ENCODE measurements around the gene RBM38.

RBM38 gene

DNA sequence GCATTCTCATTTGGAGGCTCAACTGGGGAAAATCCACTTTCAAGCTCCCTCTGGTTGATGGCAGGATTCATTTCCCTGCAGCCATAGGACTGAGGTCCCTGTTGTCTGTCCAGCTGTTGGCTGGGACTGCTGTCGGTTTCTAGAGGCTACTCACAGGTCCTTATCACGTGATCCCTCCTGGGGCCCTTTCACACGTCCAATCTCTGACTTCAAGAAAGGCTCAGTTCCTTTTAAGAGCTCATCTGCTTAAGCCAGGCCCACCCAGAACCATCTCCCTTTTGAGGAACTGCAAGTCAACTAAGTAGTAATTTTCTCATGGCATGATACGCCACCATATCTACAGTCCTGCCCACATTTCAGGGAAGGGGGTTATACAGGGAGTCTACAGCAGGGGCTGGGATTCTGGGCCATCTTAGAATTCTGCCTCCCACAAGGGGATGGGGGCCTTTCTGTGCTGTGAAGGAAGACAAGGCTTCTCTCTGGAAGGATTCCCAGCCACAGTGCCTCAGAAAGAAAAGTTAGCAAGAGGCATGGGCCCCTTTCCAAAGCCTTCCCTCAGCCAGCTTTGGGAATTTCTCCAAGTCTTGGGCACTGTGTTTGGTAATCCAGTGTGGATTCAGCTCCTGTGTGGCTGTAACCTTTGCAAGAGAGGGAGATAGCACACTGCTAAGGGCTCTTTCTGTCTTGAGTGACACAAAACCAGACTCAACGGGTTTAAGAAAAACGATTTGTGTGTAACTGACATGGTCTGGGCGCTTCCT lies 67.4 kb downstream of the RBM38 start:
- no peak for DNase-seq

All from stimulated activated CD4-positive, alpha-beta T cell treated with anti-CD3 and anti-CD28 coated beads, Interleukin-4, amount 100 ng/mL, for 4 hours (primary cell).